ENCODE data around the gene GOSR1. TPM values are rescaled to one million over a fixed set of nuclear protein-coding genes. Genes with fewer than 3 reads are reported as not detected.
A peak's percentile ranks its signal among the peaks of the same experiment; 100 is the strongest.
"Not testable (repeated sequence)": the region's sequence is repeated elsewhere in the genome, so short reads cannot be mapped to it uniquely, and the experiment has no call there.

Gene GOSR1
- total and polyA plus RNA-seq, 4 donors, result 29.0 to 39.8 (median 29.5) TPM

- no peaks in the 10 kb centered on the region for H3K4me1 ChIP-seq (ENCODE audit: control insufficient read depth, insufficient read depth, low read length)
- H3K27me3 ChIP-seq (ENCODE audit: control insufficient read depth, insufficient read depth, low read length), result no peaks in the 10 kb centered on the region
- H3K36me3 ChIP-seq (ENCODE audit: control insufficient read depth, insufficient read depth, low read length), result no peaks in the 10 kb centered on the region
- no peaks in the 10 kb centered on the region for H3K9me3 ChIP-seq (ENCODE audit: control insufficient read depth, insufficient read depth, low read length)
- H3K27ac ChIP-seq (ENCODE audit: low read depth, low read length), result no peak overlapping the region
- 100% methylated on average over 5 of the region's 7 CpGs for WGBS (ENCODE audit: insufficient coverage)
- H3K4me3 ChIP-seq (ENCODE audit: low read depth, low read length), result no peak overlapping the region
- DNase-seq (ENCODE audit: low read depth in 4 of 6, low spot score in 6 of 6), result no peak
Measured at GRCh38 chr17:30571921-30572320, 94.7 kb downstream of the GOSR1 start.

DNA sequence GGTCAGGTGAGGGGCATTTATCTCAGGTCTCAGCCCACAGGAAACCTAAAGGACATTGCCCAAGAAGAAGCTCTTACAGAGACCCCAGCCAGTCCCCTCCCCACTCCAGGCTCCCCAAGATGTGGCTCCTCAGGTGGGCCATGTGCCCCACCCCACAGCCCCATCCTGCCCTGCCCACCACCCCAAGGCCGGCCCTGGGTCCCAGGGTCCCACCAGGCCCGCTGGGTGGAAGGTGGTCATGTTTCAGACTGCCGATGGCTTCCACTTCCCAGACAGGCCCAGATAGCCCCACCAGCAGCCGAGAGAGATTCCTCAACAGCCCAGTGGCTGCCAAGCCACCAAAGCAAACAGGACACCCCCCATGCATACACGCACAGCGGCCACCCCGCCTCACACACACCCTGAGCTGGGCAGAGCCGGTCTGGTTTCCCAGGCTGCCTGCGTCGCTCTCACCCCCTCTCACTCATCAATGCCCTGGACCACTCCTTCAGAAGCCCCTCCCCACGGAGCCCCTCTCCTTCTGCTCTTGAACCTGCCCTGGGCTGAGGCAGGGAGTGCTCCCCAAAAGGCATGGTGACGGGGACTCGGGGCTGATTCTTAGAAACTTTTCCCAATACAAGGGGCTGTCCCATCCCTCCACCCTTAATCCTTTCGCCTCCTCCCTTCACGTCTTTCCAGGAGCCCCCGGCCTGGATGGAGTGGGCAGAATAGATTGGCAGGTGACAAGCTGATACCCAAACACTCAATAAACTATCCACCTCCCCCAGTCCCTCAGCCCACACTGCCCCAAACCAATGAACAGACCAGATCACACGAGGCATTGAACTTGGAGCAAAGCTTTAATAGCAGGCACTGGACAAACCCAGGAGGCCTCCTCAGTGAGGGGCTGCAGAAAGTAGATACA lies 95.7 kb downstream of the GOSR1 start:
- not testable (repeated sequence) for H3K4me3 ChIP-seq (ENCODE audit: low read depth, low read length); H3K4me1 ChIP-seq (ENCODE audit: control insufficient read depth, insufficient read depth, low read length); H3K36me3 ChIP-seq (ENCODE audit: control insufficient read depth, insufficient read depth, low read length); H3K27me3 ChIP-seq (ENCODE audit: control insufficient read depth, insufficient read depth, low read length); H3K27ac ChIP-seq (ENCODE audit: low read depth, low read length); H3K9me3 ChIP-seq (ENCODE audit: control insufficient read depth, insufficient read depth, low read length); DNase-seq (ENCODE audit: low read depth in 4 of 6, low spot score in 6 of 6)
- 86% methylated on average over 13 of the region's 17 CpGs for WGBS (ENCODE audit: insufficient coverage)

DNA sequence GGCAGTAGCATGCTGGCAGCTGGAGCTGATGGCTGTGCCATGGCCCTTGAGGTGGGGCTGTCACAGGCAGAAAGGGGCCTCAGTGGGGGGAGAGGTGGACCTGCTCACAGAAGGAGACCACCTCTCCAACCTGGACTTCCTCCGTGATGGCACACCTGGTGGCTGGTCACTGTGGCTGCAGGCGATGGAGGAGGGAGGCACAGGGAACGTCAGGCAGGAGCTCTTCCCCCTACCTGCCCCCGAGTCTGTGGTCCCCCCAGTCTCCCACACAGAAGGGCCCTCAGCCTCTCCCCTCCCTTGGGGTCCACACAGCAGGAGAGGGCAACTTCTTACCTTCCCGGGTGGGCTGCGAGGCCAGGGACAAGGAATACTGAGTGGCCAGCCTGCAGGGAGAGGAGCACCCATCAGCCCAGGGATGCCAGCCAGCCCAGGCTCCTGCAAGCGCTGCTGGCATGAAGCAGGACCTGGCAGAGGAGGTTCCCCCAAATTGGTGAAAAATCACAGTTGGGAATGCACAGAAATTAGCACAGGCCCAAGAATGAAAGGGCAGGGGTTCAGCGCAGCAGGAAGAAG lies 96.5 kb downstream of the GOSR1 start:
- Histone ChIP-seq H3K36me3 (ENCODE audit: control insufficient read depth, insufficient read depth, low read length) (no peaks in the 10 kb centered on the region), H3K4me1 (ENCODE audit: control insufficient read depth, insufficient read depth, low read length) (no peaks in the 10 kb centered on the region), H3K9me3 (ENCODE audit: control insufficient read depth, insufficient read depth, low read length) (no peaks in the 10 kb centered on the region), H3K4me3 (ENCODE audit: low read depth, low read length) (no peak overlapping the region), H3K27ac (ENCODE audit: low read depth, low read length) (no peak overlapping the region), H3K27me3 (ENCODE audit: control insufficient read depth, insufficient read depth, low read length) (no peaks in the 10 kb centered on the region)
- no peak for DNase-seq (ENCODE audit: low read depth in 4 of 6, low spot score in 6 of 6)
- 65% methylated on average over 6 of the region's 8 CpGs for WGBS (ENCODE audit: insufficient coverage)

DNA sequence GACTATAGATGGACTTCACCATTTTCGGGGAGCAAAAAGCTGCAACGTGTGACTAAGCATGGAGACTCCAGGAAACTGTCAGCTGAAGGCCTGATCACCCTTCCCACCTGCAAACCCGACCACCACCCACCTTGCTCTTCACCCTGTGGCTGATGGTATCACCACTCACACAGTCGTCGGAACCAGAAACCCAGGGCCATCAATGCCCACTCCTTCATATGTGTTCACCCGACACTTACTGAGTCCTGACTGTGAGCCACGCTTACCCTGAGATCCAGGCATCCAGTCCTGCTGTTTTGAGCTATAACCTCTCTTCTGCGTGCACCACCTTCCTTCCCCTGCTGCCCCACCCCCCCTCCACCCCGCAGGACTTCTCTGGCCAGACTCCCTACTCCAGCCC lies 97.1 kb downstream of the GOSR1 start:
- not testable (repeated sequence) for H3K36me3 ChIP-seq (ENCODE audit: control insufficient read depth, insufficient read depth, low read length)

DNA sequence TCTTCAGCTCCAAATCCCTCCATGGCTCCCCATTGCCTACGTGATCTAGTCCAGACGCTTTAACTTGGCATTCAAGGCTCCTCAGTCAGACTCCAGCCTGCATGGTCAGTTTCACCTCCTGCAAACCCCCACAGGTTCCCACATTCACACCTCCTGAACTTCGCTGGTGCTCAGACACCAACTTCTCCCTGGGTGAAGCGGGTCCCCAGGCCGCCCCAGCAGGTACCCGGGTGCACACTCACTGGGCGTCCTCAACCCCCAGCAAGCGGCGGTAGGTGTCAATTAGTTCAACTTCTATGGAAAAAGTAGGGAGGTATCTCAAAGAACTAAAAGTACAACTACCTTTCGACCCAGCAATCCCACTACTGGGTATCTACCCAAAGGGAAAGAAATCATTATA lies 97.6 kb downstream of the GOSR1 start:
- H3K27me3 ChIP-seq (ENCODE audit: control insufficient read depth, insufficient read depth, low read length); DNase-seq (ENCODE audit: low read depth in 4 of 6, low spot score in 6 of 6); H3K27ac ChIP-seq (ENCODE audit: low read depth, low read length); H3K4me1 ChIP-seq (ENCODE audit: control insufficient read depth, insufficient read depth, low read length); H3K36me3 ChIP-seq (ENCODE audit: control insufficient read depth, insufficient read depth, low read length); H3K4me3 ChIP-seq (ENCODE audit: low read depth, low read length); H3K9me3 ChIP-seq (ENCODE audit: control insufficient read depth, insufficient read depth, low read length): not testable (repeated sequence)
- WGBS (ENCODE audit: insufficient coverage), result no CpG with 5 or more reads among the region's 10 CpGs

More for the DNA sequence above, 97.1 kb downstream of the GOSR1 start:
- H3K9me3 ChIP-seq (ENCODE audit: control insufficient read depth, insufficient read depth, low read length); H3K27ac ChIP-seq (ENCODE audit: low read depth, low read length); H3K4me3 ChIP-seq (ENCODE audit: low read depth, low read length); H3K4me1 ChIP-seq (ENCODE audit: control insufficient read depth, insufficient read depth, low read length); DNase-seq (ENCODE audit: low read depth in 4 of 6, low spot score in 6 of 6); H3K27me3 ChIP-seq (ENCODE audit: control insufficient read depth, insufficient read depth, low read length): not testable (repeated sequence)
- WGBS (ENCODE audit: insufficient coverage), result 83% methylated on average over 7 of the region's 9 CpGs

DNA sequence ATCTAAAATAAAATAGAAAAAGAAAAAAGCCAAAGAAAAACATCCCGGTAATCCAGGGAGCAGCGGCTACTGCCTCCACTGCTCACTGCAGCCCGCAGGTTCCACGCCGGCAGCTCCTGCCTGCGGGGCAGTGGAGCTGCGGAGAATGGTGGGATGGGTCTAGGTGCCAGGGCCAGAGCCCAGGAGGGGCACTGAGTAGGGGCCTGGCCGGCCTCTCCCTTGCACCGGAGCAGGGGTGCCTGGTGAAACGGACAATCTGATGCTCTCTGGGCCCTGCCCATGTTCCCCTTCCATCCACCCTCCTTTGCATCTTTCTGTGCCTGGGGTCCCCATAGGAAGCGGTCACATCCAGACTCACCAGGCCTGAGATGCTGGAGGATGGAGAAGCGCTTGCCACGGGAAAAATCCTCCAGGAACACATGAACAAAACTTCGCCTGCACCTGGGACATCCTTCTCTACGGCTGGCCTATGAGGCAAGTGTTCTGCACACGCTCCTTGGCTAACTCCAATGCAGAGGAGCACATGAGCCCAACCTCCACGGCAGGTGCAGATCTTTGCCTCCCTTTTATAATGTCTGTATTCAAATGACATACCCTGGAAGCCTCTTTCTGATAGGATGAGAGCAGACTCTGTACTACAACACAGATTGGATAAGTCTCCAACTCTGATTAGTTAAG lies 98.6 kb downstream of the GOSR1 start:
- not testable (repeated sequence) for H3K27me3 ChIP-seq (ENCODE audit: control insufficient read depth, insufficient read depth, low read length); H3K36me3 ChIP-seq (ENCODE audit: control insufficient read depth, insufficient read depth, low read length); H3K4me1 ChIP-seq (ENCODE audit: control insufficient read depth, insufficient read depth, low read length); H3K4me3 ChIP-seq (ENCODE audit: low read depth, low read length); H3K9me3 ChIP-seq (ENCODE audit: control insufficient read depth, insufficient read depth, low read length); H3K27ac ChIP-seq (ENCODE audit: low read depth, low read length)
- DNase-seq (ENCODE audit: low read depth in 4 of 6, low spot score in 6 of 6), result peak in 1 of 6 donors; percentile 64
- WGBS (ENCODE audit: insufficient coverage), result 95% methylated on average over 14 of the region's 17 CpGs

DNA sequence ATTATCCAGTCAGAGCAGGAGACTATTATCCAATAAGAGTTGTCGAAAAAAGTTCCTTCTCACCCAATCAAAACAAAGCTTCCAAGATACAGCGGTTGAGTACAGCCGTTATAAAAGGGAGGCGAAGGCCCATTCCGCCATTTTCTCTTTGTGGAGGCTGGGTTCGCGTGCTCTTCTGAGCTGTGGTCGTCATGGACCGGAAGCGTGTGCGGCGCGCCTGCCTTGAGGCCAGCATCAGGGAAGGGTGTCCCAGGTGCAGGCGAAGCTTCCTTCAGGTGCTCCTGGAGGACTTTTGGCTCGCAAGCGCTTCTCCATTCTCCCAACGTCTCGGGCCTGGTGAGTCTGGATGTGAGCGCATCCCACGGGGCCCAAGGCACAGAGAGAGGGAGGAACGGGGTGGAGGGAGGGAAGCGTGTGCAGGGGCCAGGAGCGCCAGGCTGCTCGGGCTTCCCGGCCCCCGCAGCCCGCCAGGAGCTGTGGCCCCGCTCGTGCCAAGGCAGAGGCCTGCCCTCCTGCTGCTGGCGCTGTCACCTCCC lies 99.2 kb downstream of the GOSR1 start:
- Histone ChIP-seq H3K36me3 (ENCODE audit: control insufficient read depth, insufficient read depth, low read length) (no peaks in the 10 kb centered on the region), H3K27me3 (ENCODE audit: control insufficient read depth, insufficient read depth, low read length) (no peaks in the 10 kb centered on the region), H3K9me3 (ENCODE audit: control insufficient read depth, insufficient read depth, low read length) (no peaks in the 10 kb centered on the region), H3K4me1 (ENCODE audit: control insufficient read depth, insufficient read depth, low read length) (no peaks in the 10 kb centered on the region), H3K4me3 (ENCODE audit: low read depth, low read length) (peak overlapping the region; percentile 24), H3K27ac (ENCODE audit: low read depth, low read length) (no peak overlapping the region)
- 88% methylated on average over 28 of the region's 30 CpGs for WGBS (ENCODE audit: insufficient coverage)
- DNase-seq (ENCODE audit: low read depth in 4 of 6, low spot score in 6 of 6), result peak in 1 of 6 donors; percentile 92

Other genes starting within 250 kb of the GOSR1 start
- gene SLC6A4, start 241.7 kb upstream of the GOSR1 start, total RNA-seq, result 10 to 100 TPM in 1 of 2 donors, 1 to 10 TPM in 1; 5.7 to 36.0 TPM
- gene SLC6A4, start 241.7 kb upstream of the GOSR1 start, polyA plus RNA-seq (ENCODE audit: insufficient read length in 2 of 2), result 1 to 10 TPM; 1.1 to 3.6 TPM
- 10 to 100 TPM; 45.3 to 56.9 TPM for gene BLMH, start 185.5 kb upstream of the GOSR1 start, total RNA-seq
- gene BLMH, start 185.5 kb upstream of the GOSR1 start, polyA plus RNA-seq (ENCODE audit: insufficient read length in 2 of 2), result 10 to 100 TPM; 58.7 to 63.7 TPM
- gene TMIGD1, start 143.4 kb upstream of the GOSR1 start, total RNA-seq, result not detected
- gene TMIGD1, start 143.4 kb upstream of the GOSR1 start, polyA plus RNA-seq (ENCODE audit: insufficient read length in 2 of 2), result not detected
- gene CPD, start 98.5 kb upstream of the GOSR1 start, total RNA-seq, result 100 to 1,000 TPM; 101 to 182 TPM
- 10 to 100 TPM; 30.4 to 40.9 TPM for gene CPD, start 98.5 kb upstream of the GOSR1 start, polyA plus RNA-seq (ENCODE audit: insufficient read length in 2 of 2)